Lower leg skin (tissue), 3 donors: ENCODE measurements around the gene CFAP92.

ENCODE experiments used
- POLR2A ChIP-seq, 2 donors: fragments of 450-650 bp; IDR thresholded peaks; one replicate each; pipeline ENCODE4 v1.6.1; 2016 to 2017; ENCODE audit warnings: antibody characterized with exemption in 2 of 2, mild to moderate bottlenecking in 1 of 2, moderate library complexity in 1 of 2
- TF ChIP-seq, protein P1 (sequence below), 3 donors: fragments of 450-650 bp; IDR thresholded peaks; one replicate each; pipeline ENCODE4 v1.5.1; 2016; ENCODE audit warnings: antibody characterized with exemption in 3 of 3, mild to moderate bottlenecking in 3 of 3, moderate library complexity in 2 of 3

DNA sequence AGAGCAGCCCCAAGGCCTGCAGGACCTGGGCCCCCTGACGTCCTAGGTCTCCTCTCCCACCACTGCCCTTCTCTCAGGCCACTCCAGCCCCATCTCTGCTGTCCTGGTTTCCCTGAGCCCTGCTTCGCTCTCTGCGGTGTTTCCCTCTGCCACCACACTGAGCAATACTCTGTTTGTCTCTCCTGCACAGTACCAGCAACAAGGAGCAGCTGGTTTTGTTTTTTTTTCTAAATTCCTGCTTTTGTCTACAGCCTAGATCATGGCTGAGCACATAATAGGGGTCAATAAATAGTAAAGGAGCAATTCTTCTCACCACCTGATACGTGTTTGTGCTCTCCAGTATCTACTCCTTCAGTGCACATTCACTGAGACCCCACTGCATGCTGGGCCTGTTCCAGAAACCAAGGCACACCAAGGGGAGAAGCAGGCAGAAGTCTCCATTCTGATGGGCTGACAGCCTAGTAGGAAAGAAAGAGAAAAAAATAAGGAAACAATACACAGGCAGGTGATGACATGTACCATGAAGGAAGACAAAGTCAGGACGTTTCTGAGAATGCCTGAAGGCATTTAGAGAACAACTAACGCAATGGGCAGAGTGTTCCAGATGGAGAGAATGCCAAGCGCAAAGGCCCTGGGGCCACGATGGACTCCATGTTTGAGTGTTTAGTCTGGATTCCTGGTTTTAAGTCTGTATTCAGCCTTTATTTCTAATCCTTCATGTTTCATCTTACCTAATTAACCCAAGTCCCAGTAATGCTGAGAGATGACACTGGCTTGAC lies 120.4 kb downstream of the CFAP92 start:
- TF ChIP-seq, protein P1, sequence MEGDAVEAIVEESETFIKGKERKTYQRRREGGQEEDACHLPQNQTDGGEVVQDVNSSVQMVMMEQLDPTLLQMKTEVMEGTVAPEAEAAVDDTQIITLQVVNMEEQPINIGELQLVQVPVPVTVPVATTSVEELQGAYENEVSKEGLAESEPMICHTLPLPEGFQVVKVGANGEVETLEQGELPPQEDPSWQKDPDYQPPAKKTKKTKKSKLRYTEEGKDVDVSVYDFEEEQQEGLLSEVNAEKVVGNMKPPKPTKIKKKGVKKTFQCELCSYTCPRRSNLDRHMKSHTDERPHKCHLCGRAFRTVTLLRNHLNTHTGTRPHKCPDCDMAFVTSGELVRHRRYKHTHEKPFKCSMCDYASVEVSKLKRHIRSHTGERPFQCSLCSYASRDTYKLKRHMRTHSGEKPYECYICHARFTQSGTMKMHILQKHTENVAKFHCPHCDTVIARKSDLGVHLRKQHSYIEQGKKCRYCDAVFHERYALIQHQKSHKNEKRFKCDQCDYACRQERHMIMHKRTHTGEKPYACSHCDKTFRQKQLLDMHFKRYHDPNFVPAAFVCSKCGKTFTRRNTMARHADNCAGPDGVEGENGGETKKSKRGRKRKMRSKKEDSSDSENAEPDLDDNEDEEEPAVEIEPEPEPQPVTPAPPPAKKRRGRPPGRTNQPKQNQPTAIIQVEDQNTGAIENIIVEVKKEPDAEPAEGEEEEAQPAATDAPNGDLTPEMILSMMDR (IDR thresholded peaks at IDR 0.05), result no peak
- TF ChIP-seq POLR2A (IDR thresholded peaks at IDR 0.05), result no peak
